Measurements from ENCODE around the gene CLASP2. TPM values are rescaled to one million over a fixed set of nuclear protein-coding genes. Genes with fewer than 3 reads are reported as not detected.

Gene CLASP2
- total and polyA plus RNA-seq, 3 experiments from 2014 or later = 13.7 to 53.8 (median 47.0) TPM

GRCh38 chr3:33717616-33717865 lies 513 bp downstream of the CLASP2 start:
- DNase-seq = no peak
- CTCF ChIA-PET = interaction anchor here (1.0 kb wide), 1 partner anchor 278 kb away, joined by 3 read pairs; the partner anchor contains the start of gene UBP1

GRCh38 chr3:33716227-33716626 lies 1.8 kb downstream of the CLASP2 start:
- no peaks in the 10 kb centered on the region for H3K27me3 ChIP-seq (ENCODE audit: insufficient read depth, low read length, poor library complexity, severe bottlenecking)
- no peaks in the 10 kb centered on the region for H3K36me3 ChIP-seq (ENCODE audit: insufficient read depth, low read length)
- peak overlapping the region; percentile 48 for H3K4me3 ChIP-seq (ENCODE audit: low read length)
- H3K27ac ChIP-seq (ENCODE audit: low read depth, low read length) = peak overlapping the region; percentile 91
- Mint-ChIP-seq H3K27me3 (peaks cover 0 to 1% of the 10 kb centered on the region in 2 donors), H3K4me3 (peak overlapping the region in 1 of 7 donors; percentile 98), H3K4me1 (peaks cover 18 to 30% (median 28%) of the 10 kb centered on the region in 3 donors), H3K27ac (no peak overlapping the region), H3K36me3 (peaks cover 0 to 14% (median 4%) of the 10 kb centered on the region in 3 donors), H3K9me3 (no peaks in the 10 kb centered on the region)
- peaks cover 24% of the 10 kb centered on the region for H3K4me1 ChIP-seq (ENCODE audit: insufficient read depth, low read length)
- ChIA-PET POLR2A (interaction anchor here (2.0 kb wide), 1 partner anchor 276 kb away, joined by 6 read pairs; the partner anchor contains the start of gene UBP1), CTCF (interaction anchor here (1.0 to 1.7 kb wide), 3 partner anchors 25 to 585 kb away, joined by 3 to 6 read pairs (median 4); no protein-coding TSS in a partner anchor)
- DNase-seq = no peak
- no peaks in the 10 kb centered on the region for H3K9me3 ChIP-seq (ENCODE audit: low read length)

More at GRCh38 chr3:33717616-33717865, 513 bp downstream of the CLASP2 start:
- H3K4me1 Mint-ChIP-seq = peaks cover 11 to 21% (median 19%) of the 10 kb centered on the region in 3 donors
- peak overlapping the region; percentile 91 for H3K27ac ChIP-seq (ENCODE audit: low read depth, low read length)
- POLR2A ChIA-PET = interaction anchor here (0.6 to 2.0 kb wide), 4 partner anchors 58 to 277 kb away, joined by 3 to 6 read pairs (median 4); partner anchors contain the start of genes PDCD6IP and UBP1
- H3K9me3 Mint-ChIP-seq = no peaks in the 10 kb centered on the region
- H3K27ac Mint-ChIP-seq = peak overlapping the region in 6 of 8 donors; percentile 84 to 100 (median 96)
- H3K4me1 ChIP-seq (ENCODE audit: insufficient read depth, low read length) = peaks cover 24% of the 10 kb centered on the region
- no peaks in the 10 kb centered on the region for H3K27me3 Mint-ChIP-seq
- H3K9me3 ChIP-seq (ENCODE audit: low read length) = no peaks in the 10 kb centered on the region
- H3K36me3 ChIP-seq (ENCODE audit: insufficient read depth, low read length) = no peaks in the 10 kb centered on the region
- peak overlapping the region; percentile 72 for H3K4me3 ChIP-seq (ENCODE audit: low read length)
- peaks cover 0 to 12% (median 2%) of the 10 kb centered on the region in 3 donors for H3K36me3 Mint-ChIP-seq
- H3K27me3 ChIP-seq (ENCODE audit: insufficient read depth, low read length, poor library complexity, severe bottlenecking) = no peaks in the 10 kb centered on the region
- peak overlapping the region in 4 of 7 donors; percentile 92 to 99 (median 96) for H3K4me3 Mint-ChIP-seq

DNA sequence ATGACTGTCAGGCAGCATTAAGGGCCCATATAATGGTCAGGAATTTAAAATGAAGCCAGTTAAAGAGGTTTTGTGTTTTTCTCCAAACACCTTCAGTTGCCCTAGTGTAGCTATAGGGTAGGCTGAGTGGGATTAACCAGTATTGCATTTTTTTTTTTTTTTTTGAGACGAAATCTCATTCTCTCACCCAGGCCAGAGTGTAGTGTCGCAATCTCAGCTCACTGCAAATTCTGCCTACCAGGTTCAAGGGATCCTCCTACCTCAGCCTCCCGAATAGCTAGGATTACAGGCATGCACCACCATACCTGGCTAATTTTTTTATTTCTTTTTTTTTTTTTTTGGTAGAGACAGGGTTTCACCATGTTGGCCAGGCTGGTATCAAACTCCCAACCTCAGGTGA lies 7.0 kb downstream of the CLASP2 start:
- Histone ChIP-seq H3K27ac (ENCODE audit: low read depth, low read length) (no peak overlapping the region), H3K27me3 (ENCODE audit: insufficient read depth, low read length, poor library complexity, severe bottlenecking) (no peaks in the 10 kb centered on the region), H3K36me3 (ENCODE audit: insufficient read depth, low read length) (no peaks in the 10 kb centered on the region), H3K4me3 (ENCODE audit: low read length) (no peak overlapping the region), H3K4me1 (ENCODE audit: insufficient read depth, low read length) (peaks cover 4% of the 10 kb centered on the region), H3K9me3 (ENCODE audit: low read length) (no peaks in the 10 kb centered on the region)
- H3K4me3 Mint-ChIP-seq = no peak overlapping the region
- H3K27ac Mint-ChIP-seq = peak overlapping the region in 1 of 8 donors; percentile 52
- no peak for DNase-seq
- H3K27me3 Mint-ChIP-seq = peaks cover 0 to 1% of the 10 kb centered on the region in 2 donors
- ChIA-PET POLR2A (no interaction called here), CTCF (no interaction called here)
- H3K9me3 Mint-ChIP-seq = no peaks in the 10 kb centered on the region
- peaks cover 2 to 4% (median 3%) of the 10 kb centered on the region in 3 donors for H3K36me3 Mint-ChIP-seq
- peaks cover 28 to 57% (median 51%) of the 10 kb centered on the region in 3 donors for H3K4me1 Mint-ChIP-seq

DNA sequence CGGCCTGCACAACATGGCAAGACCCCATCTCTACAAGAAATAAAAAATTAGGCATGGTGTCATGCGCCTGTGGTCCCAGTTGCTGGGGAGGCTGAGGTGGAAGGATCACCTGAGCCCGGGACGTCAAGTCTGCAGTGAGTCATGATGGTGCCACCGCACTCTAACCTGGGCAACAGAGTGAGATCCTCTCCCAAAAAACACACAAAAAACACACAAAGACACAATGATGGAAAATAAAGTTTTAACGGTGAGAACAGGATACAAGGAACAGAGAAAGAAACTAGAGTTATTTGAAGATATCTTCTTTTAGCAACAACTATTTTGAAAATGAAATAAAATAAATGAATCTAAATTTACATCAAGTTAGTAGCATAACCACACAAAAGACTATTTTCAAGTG lies 12.0 kb downstream of the CLASP2 start:
- DNase-seq = no peak
- Mint-ChIP-seq H3K27me3 (no peaks in the 10 kb centered on the region), H3K27ac (peak overlapping the region in 1 of 8 donors; percentile 36), H3K36me3 (peaks cover 9 to 41% (median 14%) of the 10 kb centered on the region in 3 donors), H3K9me3 (peaks cover 8 to 25% (median 16%) of the 10 kb centered on the region in 5 donors), H3K4me1 (peaks cover 45 to 79% (median 60%) of the 10 kb centered on the region in 3 donors), H3K4me3 (no peak overlapping the region)
- Histone ChIP-seq H3K27ac (ENCODE audit: low read depth, low read length) (no peak overlapping the region), H3K9me3 (ENCODE audit: low read length) (no peaks in the 10 kb centered on the region), H3K4me3 (ENCODE audit: low read length) (no peak overlapping the region), H3K27me3 (ENCODE audit: insufficient read depth, low read length, poor library complexity, severe bottlenecking) (no peaks in the 10 kb centered on the region), H3K36me3 (ENCODE audit: insufficient read depth, low read length) (no peaks in the 10 kb centered on the region), H3K4me1 (ENCODE audit: insufficient read depth, low read length) (no peaks in the 10 kb centered on the region)
- POLR2A ChIA-PET = no interaction called here
- CTCF ChIA-PET = no interaction called here

- H3K27me3 ChIP-seq (ENCODE audit: insufficient read depth, low read length, poor library complexity, severe bottlenecking) = no peaks in the 10 kb centered on the region
- DNase-seq = no peak
- no peak overlapping the region for H3K4me3 ChIP-seq (ENCODE audit: low read length)
- H3K27ac Mint-ChIP-seq = peak overlapping the region in 1 of 8 donors; percentile 26
- ChIA-PET POLR2A (no interaction called here), CTCF (no interaction called here)
- no peak overlapping the region for H3K4me3 Mint-ChIP-seq
- H3K27me3 Mint-ChIP-seq = no peaks in the 10 kb centered on the region
- no peaks in the 10 kb centered on the region for H3K36me3 ChIP-seq (ENCODE audit: insufficient read depth, low read length)
- H3K9me3 ChIP-seq (ENCODE audit: low read length) = no peaks in the 10 kb centered on the region
- no peak overlapping the region for H3K27ac ChIP-seq (ENCODE audit: low read depth, low read length)
- peaks cover 8 to 25% (median 16%) of the 10 kb centered on the region in 5 donors for H3K9me3 Mint-ChIP-seq
- H3K4me1 Mint-ChIP-seq = peaks cover 47 to 78% (median 56%) of the 10 kb centered on the region in 3 donors
- H3K36me3 Mint-ChIP-seq = peaks cover 9 to 41% (median 16%) of the 10 kb centered on the region in 3 donors
- H3K4me1 ChIP-seq (ENCODE audit: insufficient read depth, low read length) = no peaks in the 10 kb centered on the region
These were observed 13.2 kb downstream of the CLASP2 start for GRCh38 chr3:33704891-33705290.

- CTCF ChIA-PET = no interaction called here
- Mint-ChIP-seq H3K27ac (peak overlapping the region in 1 of 8 donors; percentile 30), H3K27me3 (no peaks in the 10 kb centered on the region), H3K4me1 (peaks cover 49 to 72% (median 49%) of the 10 kb centered on the region in 3 donors), H3K4me3 (no peak overlapping the region), H3K9me3 (peaks cover 6 to 25% (median 15%) of the 10 kb centered on the region in 5 donors), H3K36me3 (peaks cover 15 to 39% (median 25%) of the 10 kb centered on the region in 3 donors)
- Histone ChIP-seq H3K4me1 (ENCODE audit: insufficient read depth, low read length) (peaks cover 4% of the 10 kb centered on the region), H3K27ac (ENCODE audit: low read depth, low read length) (no peak overlapping the region), H3K4me3 (ENCODE audit: low read length) (no peak overlapping the region), H3K9me3 (ENCODE audit: low read length) (no peaks in the 10 kb centered on the region), H3K36me3 (ENCODE audit: insufficient read depth, low read length) (no peaks in the 10 kb centered on the region), H3K27me3 (ENCODE audit: insufficient read depth, low read length, poor library complexity, severe bottlenecking) (no peaks in the 10 kb centered on the region)
- no peak for DNase-seq
- POLR2A ChIA-PET = no interaction called here
These were observed 18.8 kb downstream of the CLASP2 start for GRCh38 chr3:33699275-33699674.

DNA sequence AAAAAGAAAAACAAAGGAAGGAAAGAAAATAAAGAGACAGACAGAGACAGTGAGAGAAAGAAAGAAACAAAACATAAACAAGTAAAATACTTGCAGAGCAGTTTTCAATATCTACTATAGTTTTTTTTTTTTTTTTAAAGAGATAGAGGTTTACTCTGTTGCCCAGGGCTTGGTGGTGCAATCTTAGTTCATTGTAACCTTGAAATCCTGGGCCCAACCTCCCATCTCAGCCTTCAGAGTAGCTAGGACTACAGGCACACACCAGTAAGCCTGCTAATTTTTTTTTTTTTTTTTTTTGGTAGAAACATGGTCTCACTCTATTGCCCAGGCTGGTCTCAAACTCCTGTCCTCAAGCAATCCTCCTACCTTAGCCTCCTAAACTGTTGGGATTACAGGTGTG lies 23.1 kb downstream of the CLASP2 start:
- H3K4me1 ChIP-seq (ENCODE audit: insufficient read depth, low read length) = peaks cover 4% of the 10 kb centered on the region
- DNase-seq = no peak
- H3K4me3 ChIP-seq (ENCODE audit: low read length) = no peak overlapping the region
- no peaks in the 10 kb centered on the region for H3K9me3 Mint-ChIP-seq
- CTCF ChIA-PET = no interaction called here
- no peaks in the 10 kb centered on the region for H3K9me3 ChIP-seq (ENCODE audit: low read length)
- no peaks in the 10 kb centered on the region for H3K27me3 ChIP-seq (ENCODE audit: insufficient read depth, low read length, poor library complexity, severe bottlenecking)
- peaks cover 13 to 37% (median 16%) of the 10 kb centered on the region in 3 donors for H3K36me3 Mint-ChIP-seq
- H3K4me3 Mint-ChIP-seq = no peak overlapping the region
- no peaks in the 10 kb centered on the region for H3K27me3 Mint-ChIP-seq
- no peak overlapping the region for H3K27ac ChIP-seq (ENCODE audit: low read depth, low read length)
- POLR2A ChIA-PET = no interaction called here
- peak overlapping the region in 5 of 8 donors; percentile 30 to 80 (median 51) for H3K27ac Mint-ChIP-seq
- H3K4me1 Mint-ChIP-seq = peaks cover 34 to 52% (median 39%) of the 10 kb centered on the region in 3 donors
- peaks cover 3% of the 10 kb centered on the region for H3K36me3 ChIP-seq (ENCODE audit: insufficient read depth, low read length)

DNA sequence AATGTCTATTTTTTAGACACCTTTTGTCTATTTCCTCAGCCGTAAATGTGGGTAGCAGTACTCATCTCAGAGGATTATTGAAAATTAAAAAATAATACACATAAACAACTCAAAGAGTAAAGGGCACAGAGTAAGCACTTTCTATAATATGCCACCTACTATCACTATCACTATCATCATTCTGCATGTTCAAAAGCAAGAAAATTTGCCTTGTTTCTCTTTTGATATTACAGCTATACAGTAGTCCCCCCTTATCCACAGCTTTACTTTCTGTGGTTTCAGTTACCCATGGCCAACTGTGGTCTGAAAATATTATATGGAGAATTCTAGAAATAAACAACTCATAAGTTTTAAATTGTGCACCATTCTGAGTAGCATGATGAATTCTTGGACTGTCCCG lies 27.7 kb downstream of the CLASP2 start:
- H3K27ac ChIP-seq (ENCODE audit: low read depth, low read length) = no peak overlapping the region
- POLR2A ChIA-PET = no interaction called here
- Mint-ChIP-seq H3K27me3 (no peaks in the 10 kb centered on the region), H3K36me3 (peaks cover 6 to 52% (median 11%) of the 10 kb centered on the region in 3 donors), H3K4me3 (no peak overlapping the region), H3K9me3 (no peaks in the 10 kb centered on the region), H3K27ac (no peak overlapping the region), H3K4me1 (peaks cover 16 to 18% (median 17%) of the 10 kb centered on the region in 3 donors)
- DNase-seq = no peak
- H3K4me1 ChIP-seq (ENCODE audit: insufficient read depth, low read length) = no peaks in the 10 kb centered on the region
- H3K9me3 ChIP-seq (ENCODE audit: low read length) = no peaks in the 10 kb centered on the region
- H3K4me3 ChIP-seq (ENCODE audit: low read length) = no peak overlapping the region
- H3K36me3 ChIP-seq (ENCODE audit: insufficient read depth, low read length) = peaks cover 8% of the 10 kb centered on the region
- H3K27me3 ChIP-seq (ENCODE audit: insufficient read depth, low read length, poor library complexity, severe bottlenecking) = no peaks in the 10 kb centered on the region
- CTCF ChIA-PET = no interaction called here
